NCI-H2227 (cell line): ENCODE data around the gene PARVG.

Source experiments
- DNase-seq: peaks from one replicate; lab custom pipeline; 2025; ENCODE audit not compliant: unreplicated experiment; lab: John Stamatoyannopoulos, UW

PARVG gene

DNA sequence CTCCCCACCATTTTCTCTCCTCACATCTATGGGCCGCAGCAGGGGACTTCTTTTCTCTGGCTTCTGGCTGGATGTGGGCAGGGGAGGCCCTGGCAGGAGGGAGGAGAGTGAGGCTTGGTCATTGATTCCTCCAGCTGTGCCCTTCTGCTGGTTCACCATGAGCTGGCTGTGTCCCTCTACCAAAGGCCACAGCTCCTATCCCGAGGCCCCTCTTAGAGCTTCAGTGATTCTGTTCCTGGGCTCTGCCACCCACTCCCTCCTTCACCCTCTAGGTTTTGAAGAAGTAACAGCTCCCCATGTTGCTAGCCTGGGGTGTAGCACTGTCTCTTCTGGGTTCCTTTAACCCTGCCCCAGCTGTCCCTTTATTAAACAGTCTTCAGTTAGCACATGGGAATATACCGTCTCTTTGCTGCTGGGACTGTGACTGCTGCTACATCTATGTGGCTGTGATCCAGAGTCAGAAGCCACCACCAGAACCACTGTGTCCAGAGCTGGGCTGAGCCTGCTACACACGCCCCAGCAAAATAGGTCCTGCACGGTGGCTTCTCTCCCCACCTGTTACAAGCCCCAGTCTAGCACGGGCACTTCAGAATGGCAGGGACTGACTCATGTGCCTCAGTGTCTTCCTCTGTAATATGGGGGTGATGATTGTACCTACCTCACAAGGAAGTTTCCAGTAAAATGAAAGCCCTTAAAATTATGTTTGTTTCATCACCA lies 578 bp upstream of the PARVG start:
- no peak for DNase-seq

DNA sequence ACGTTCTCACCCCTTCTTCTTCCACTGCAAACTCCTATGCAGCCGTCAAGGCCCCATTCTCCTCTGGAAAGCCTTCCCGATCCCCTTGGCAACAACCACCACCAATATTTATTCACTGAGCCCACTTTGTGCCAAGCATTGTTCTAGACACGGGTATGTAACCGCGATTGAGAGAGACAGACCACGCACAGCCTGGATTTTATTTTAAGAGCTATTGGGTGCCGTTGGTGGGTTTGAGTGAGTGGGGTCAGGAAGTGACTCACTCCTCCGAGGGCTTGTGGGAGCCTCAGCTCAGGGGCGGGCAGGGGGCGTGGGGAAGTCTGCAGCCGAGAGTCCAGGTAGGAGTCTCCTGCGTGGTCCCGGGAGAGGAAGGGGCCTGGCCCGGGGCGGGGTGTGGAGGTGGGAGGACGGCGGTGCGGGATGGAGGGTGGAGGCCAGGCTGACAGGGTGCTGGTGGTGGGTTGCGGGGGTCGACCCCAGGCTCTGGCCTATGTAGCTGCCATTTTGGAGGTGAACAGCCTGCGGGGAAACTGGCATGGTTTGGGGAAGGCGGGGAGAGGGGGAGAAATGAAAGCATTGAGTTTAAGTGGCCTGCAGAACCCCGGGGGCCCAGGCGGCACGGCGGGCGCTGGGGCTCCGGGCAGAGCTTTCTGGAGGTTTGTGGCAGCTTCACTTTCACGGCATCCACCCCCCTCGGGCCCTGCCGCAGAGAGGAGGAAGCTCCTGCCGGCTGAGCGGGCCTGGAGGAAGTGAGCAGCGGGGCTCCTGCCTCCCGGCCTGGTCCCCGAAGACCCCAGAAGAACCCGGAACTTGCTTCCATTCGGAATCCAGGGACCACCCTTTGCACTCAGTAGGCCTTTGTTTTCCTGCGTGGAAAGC lies 547 bp downstream of the PARVG start:
- DNase-seq: no peak

DNA sequence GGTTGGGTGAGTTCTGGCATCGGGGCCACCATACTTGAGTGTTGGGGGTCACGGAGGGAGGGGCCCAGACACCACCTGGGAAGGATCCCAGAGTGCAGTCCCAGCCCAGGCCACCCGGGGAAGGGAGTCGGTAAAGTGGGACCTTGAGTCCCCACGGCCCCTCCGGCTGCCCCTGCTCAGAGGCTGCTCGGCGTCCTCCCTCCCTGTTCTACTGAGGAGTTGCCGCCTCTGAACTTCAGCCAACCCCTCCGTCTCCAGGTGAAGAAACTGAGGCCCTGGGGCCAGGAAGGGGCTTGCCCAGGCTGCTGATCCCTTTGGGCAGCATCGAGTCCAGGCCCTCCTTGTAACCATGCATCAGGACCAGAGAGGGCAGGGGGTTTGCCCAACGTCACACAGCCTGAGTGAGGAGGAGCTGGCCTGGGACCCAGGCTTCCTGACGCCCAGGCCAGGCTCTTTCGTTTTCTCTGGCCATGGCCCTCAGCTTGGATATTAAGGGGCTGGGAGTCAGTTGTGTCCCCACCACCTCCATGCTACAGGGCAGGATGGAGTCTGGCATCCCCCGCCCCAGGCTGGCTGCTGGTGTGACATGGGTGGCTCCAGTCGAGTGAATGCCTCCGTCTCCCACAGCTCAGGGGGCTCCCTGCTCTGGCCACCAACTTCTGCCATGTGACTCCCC lies 1.3 kb downstream of the PARVG start:
- no peak for DNase-seq

DNA sequence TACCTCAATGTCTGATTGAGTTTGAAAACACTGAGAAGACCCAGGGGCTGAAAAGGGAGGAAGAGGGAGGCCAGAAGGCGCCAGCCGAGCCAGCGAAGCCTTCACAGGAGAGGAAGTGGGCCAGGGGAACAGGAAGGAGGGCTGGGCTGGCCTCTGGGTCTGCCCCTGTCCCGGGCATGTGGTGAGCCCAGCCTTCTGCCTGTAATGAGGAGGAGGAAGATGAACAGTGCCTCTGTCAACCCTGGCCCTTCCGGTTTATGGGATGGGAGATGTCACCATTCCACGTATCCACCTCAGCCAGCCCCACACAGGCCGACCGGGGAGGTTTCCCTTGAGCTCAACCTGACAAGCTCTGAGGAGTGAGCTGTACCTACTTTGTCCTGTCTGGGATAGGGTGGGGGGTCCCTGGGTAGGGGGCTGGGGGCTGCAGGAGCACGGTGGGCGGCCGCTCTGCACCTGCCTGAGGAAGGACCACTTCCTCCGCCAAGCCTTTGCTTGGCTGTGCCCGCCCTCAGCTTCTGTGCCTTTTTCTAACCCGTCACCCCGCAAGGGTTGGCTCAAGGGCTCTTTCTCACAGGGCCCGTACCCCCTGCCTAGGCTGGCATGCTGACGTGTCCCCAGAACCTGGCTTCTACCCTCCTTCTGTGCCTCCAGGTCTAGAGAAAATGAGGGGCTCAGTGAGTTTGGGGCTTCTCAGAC lies 2.0 kb downstream of the PARVG start:
- DNase-seq: no peak

DNA sequence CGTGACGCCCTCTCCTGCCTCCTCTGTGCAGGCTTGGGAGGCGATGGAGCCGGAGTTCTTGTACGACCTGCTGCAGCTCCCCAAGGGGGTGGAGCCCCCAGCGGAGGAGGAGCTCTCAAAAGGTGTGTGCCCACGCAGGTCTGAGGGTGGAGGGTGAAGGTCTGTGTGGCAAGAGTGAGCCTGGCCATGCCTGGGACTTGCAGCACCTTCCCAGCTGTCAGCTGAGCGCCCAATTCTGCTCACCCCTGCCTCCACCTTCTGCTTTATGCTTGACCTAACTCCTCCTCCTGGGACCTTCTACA lies 2.5 kb downstream of the PARVG start:
- DNase-seq: no peak

DNA sequence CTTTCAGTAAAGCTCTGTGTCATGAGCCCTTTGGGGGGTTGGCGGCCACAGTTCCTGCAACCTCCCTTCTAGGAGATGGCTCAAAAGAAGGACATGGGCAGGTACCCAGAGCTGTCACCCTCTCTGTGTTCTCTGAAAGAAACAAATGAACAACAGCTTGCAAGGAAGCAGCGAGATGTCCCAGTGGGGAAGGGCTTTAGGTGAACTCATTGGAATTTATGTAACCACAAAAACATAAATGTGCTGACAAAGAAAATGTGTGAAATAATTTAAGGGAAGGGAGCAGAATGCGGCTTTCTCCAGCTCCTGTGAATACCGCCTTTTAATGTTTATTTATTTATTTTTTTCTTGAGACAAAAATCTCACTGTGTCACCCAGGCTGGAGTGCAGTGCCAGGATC lies 3.3 kb downstream of the PARVG start:
- no peak for DNase-seq

DNA sequence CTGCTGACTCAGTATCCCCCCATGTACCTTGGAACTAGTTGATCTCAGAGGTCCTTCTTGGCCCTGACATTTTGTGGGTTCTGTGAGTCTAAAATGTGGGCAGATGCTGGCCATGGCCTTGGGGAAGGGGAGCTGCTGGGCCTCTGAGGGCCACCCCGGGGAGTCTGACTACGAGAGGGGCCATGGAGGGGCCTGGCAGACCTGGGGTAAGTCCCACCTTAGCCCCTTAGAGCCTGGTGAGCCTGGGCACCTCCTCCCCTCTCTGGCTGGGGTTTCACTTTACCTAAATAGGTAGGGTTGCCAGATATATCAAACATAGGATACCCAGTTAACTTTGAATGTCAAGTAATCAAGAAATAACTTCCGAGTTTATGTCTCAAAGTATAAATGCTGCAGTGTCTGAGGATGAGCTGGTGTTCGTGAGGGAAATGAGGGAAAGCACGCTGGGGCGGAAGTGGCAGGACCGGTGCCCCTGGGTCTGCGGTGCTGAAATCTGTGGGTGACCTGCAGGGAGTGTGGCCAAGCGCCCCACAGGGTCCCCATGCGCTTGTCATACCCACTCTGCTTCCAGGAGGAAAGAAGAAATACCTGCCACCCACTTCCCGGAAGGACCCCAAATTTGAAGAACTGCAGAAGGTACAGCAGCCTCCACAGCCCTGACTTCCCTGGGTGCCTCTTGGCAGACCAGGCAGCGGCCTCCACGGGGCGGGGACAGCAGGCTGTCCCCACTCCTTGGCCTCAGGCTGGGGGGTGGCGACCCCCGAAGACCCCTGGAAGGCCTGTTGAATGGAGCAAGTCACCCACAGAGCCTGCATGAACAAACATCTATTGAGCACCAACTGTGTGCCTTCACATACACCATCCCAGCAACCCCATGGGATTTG lies 4.8 kb downstream of the PARVG start:
- no peak for DNase-seq

DNA sequence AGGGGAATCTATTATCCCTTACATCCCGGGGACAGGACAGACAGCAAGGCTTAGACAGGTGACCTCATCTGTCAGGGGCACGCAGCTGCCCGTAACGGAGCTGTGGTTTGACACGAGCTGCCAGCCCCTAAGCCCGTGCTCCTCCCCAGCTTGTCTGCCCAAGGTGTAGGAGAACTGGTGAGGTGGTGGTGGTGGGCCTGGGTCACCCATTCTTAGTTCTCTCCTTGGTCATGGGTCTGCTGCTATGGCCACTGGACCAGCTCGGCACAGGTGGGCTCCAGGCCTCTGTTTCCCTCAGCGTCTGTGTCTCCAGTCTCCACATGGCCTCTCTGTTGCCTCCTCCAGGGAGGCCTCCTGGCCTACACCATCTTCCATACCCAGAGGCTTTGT lies 5.4 kb downstream of the PARVG start:
- no peak for DNase-seq

DNA sequence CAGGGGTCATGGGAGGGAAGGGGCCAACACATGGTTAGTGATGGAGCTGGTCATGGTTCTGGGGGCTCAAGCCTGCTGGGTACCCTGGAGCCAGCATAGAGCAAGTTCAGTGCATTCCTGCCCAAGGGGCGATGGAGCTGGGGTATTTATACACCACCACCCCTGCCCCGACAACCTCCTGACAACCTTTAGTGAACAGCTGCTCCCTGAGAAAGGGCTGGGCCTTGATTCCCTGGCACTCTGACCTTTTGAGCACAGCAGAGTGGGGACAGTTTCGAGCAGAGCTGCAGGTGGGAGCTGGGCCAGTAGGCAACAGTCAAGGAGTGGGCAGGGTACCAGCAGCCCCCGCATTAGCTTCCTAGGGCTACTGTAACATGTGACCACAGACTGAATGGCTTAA lies 6.0 kb downstream of the PARVG start:
- DNase-seq: no peak

DNA sequence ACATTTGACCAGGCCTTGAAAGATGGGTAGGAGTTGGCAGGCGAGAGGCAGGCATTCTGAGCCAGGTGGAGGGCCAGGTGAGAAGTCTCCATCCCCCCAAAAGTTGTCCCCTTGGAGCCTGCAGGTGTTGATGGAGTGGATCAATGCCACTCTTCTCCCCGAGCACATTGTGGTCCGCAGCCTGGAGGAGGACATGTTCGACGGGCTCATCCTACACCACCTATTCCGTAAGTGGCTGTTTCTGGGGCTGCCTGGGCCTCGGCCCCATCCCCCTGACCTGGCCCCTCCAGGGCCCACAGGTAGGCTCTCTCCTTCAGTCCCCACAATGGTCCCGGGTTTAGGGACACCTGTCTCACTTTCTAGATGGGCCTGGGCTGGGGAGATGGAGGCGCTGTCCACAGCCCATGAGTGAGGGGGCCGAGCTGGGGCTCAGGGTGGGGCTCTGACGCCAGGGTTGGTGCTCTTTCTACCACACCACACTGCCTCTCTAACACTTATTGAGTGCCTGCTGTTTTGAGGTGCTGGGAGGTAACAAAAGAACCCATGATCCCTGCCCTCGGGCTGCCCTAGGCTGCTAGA lies 7.0 kb downstream of the PARVG start:
- DNase-seq: no peak

DNA sequence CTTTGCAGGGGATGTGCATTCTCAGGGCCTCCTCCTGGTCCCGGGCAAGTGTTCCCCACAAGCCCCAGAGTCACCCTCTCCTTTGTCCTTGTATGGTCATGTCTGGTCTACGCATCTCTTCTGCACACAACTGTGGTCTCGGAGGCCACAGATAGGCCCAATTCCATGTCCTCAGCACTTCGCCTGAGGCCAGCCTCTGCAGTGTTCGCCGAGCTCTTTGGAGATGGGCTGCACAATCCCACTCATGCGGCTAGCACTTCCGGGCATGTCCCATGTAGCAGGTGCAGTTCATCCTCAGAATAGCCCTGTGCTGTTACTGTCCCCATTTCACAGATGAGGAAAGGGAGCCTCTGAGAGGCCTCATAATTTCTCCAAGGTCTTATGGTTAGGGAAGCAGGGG lies 7.6 kb downstream of the PARVG start:
- no peak for DNase-seq

DNA sequence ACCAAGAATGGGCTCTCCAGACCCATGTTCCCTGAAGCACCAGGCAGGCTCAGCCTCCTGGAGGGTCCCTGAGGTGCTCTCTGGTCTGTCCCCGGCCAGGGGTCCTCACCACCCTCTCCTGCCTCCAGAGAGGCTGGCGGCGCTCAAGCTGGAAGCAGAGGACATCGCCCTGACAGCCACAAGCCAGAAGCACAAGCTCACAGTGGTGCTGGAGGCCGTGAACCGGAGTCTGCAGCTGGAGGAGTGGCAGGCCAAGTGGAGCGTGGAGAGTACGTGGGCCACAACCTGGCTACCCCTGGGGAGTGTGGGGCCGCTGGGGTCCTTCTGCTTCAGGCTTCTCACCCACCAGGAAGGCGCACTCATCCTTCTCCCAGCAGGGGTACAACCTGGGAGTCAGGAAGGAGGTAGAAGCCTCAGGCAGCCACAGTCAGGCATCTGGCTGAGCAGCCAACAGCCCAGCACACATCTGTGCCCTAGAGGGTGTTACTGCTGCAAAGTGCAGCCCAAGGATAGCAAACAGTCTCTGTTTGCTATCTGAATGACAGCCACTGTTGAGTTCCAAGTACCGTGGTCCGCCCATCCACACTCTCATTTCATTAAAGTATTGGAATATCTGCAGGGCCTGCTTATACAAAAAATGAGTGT lies 8.4 kb downstream of the PARVG start:
- DNase-seq: no peak

DNA sequence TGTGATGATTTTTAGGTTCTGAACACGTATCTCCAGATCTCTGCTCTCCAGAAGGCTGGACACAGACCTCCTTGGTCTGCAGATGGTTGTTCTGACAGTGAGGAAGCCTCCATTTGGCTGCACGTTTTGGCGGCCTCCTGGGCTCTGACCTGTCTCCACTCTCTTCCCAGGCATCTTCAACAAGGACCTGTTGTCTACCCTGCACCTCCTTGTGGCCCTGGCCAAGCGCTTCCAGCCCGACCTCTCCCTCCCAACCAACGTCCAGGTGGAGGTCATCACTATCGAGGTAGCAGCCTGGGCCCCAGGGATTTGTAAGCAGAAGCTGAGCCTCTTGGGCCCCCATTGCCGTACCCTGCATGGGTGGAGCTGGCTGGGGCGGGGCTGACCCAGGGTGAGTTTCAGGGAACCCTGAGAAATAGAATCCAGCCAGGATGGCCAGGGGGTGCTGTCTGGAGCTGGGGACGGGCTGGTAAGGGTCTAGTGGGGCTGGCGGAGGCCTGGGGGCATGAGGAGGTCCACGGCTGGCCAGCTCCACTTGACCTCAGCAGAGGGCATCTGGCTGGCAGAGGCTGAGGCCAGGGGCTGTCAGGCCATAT lies 9.8 kb downstream of the PARVG start:
- DNase-seq: no peak

DNA sequence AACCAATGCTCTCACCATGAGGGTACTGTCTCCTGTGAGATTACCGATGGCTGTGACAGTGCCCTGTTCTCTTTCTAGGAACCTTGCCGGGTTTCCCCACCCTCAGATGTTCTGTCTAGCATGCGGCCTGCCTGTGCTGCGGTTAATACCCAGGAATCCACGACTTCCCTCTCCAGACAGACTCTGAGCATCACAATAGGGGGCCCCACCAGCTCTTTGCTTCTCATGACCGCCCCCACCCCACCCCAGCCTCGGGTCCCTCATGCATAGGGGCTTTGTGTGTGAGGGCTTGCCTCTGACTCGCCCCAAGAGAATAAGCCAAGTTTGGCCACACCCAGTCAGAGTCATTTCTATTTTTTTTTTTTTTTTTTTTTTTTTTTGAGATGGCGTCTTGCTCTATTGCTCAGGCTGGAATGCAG lies 10.3 kb downstream of the PARVG start:
- no peak for DNase-seq

DNA sequence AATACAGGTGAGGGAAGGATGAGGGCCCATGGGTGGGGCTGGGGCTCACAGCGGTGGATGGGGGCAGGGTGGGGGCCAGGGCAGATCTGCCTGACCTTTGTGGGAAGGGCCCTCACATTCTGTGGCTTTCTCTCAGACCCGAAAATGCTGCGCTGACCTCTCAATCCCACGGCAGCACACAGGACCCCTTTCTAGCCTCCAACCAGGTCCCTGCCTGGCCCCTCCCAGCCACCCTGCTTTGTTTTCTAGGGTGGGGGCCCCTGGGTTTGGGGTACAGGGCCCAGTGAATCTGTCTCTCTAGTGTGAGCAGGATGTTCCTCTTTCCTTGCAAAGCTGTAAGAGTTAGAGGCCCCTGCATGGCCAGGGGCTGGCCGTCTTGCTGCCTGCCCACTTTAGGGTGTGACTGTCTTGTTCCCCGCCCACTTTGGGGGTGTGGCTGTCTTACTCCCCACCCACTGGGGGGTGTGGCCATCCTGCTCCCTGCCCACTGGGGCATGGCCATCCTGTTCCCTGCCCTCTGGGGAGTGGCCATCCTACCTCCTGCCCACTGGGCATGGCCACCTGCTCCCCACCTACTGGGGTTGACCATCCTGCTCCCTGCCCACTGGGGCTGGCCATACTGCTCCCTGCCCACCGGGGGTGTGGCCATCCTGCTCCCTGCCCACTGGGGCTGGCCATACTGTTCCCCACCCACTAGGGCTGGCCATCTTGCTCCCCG lies 11.5 kb downstream of the PARVG start:
- peak; percentile 6 for DNase-seq

DNA sequence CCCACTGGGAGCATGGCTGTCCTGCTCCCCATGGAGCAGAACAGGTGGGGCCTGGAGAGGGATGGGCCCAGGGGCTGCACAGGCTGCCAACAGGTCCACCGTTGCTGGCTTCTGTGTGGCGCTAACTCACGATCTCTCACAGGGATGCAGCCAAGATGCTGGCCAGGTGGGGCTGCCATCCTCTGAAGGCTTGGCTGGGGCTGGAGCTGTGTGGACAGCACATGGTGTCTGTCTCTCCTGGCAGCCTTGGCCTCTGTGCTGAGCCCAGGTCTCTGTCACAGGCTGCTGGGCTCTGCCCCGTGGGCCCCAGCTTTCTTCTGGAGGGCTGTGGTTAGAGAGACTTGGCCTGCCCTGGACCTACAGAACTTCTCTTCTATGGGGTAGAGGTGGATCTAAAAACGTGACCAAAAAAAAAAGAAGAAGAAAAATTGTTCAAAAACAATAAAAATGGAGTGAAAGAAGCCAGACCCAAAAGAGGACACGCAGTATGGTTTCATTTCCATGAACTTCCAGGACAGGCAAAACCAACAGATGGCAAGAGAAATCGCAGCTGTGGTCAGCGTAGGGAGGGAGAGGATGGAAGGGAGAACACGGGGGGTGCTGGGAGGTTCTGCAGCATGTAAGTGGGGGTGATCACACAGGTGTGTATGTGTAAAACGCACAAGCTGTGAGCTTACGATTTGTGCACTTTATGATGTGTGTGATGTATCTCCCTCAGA lies 12.2 kb downstream of the PARVG start:
- DNase-seq: no peak

DNA sequence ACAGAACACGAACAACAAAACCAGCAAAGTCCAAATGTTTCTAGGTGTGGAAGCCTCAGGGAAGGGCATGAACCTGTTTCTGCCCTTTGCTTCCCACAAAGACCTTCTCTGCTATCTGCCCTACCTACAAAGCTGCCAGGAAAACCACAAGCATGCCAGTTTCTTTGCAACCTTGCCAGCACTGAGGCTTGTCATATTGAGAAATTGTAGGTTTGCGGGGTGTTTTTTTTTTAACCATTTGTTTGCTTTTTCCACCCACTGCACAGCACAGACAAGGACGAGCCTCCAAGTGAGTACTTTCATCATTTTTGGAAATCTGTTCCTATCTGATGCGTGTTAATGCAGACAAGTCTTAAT lies 12.8 kb downstream of the PARVG start:
- no peak for DNase-seq

DNA sequence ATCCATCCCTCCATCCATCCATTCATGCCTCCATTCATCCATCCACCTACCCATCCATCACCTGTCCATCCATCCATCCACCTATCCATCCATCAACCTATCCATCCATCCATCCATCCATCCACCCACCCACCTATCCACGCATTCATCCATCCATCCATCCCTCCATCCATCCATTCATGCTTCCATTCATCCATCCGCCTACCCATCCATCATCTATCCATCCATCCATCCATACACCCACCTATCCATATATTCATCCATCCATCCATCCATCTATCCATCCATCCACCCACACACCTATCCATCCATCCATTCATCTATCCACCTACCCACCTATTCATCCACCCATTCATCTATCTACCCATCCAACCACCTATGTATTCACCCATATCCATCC lies 13.8 kb downstream of the PARVG start:
- DNase-seq: no peak
